Stomach (tissue), 9 donors: ENCODE results near the gene VGLL4. TPM values are rescaled to one million over a fixed set of nuclear protein-coding genes. Genes with fewer than 3 reads are reported as not detected.
A peak's percentile ranks its signal among the peaks of the same experiment; 100 is the strongest.

Source experiments
- DNase-seq, 2 donors: peaks; one replicate each; pipeline versions ENCODE4 v3.0.0 to v3.0.0-alpha.2; 2013 to 2019
- H3K27ac ChIP-seq, 5 donors: fragments of 200-600 bp in 4 of 5; sonication (generic) in 4 of 5; one replicate each; pipeline ENCODE4 v1.5.1; 2013 to 2019; ENCODE audit warnings: mild to moderate bottlenecking in 1 of 5, moderate library complexity in 1 of 5
- H3K27me3 ChIP-seq, 3 donors: fragments of 200-600 bp; sonication (generic); one replicate each; pipeline ENCODE4 v1.5.1; 2017 to 2019; ENCODE audit warnings: mixed run types in 1 of 3
- H3K36me3 ChIP-seq, 4 donors: fragments of 200-600 bp; sonication (generic); 1 replicate in 3 of 4; 2 replicates in 1 of 4; pipeline ENCODE4 v1.5.1; 2016 to 2019
- H3K4me1 ChIP-seq, 4 donors: fragments of 200-600 bp; sonication (generic); one replicate each; pipeline ENCODE4 v1.5.1; 2016 to 2019
- H3K4me3 ChIP-seq, 4 donors: fragments of 200-600 bp; sonication (generic) in 3 of 4; one replicate each; pipeline ENCODE4 v1.5.1; 2016 to 2019; ENCODE audit warnings: mild to moderate bottlenecking in 1 of 4
- H3K9me3 ChIP-seq, 4 donors: fragments of 200-600 bp; sonication (generic); one replicate each; pipeline ENCODE4 v1.5.1; 2016 to 2019
- CTCF ChIP-seq, 7 experiments: fragments of 450-650 bp in 4 of 7; fragments of 200-600 bp in 3 of 7; sonication (generic) in 3 of 7; IDR thresholded peaks; one replicate each; pipeline ENCODE4 v1.5.1; 2016 to 2019; ENCODE audit warnings: antibody characterized with exemption in 7 of 7, control low read depth in 2 of 7, mild to moderate bottlenecking in 1 of 7
- EP300 ChIP-seq: sonication (generic); formaldehyde crosslinking; IDR thresholded peaks from one replicate; pipeline ENCODE4 v1.6.1; 2017; ENCODE audit warnings: antibody characterized with exemption
- POLR2A ChIP-seq, 4 donors: fragments of 450-650 bp; IDR thresholded peaks; one replicate each; pipeline ENCODE4 v1.6.1; 2016; ENCODE audit warnings: antibody characterized with exemption in 4 of 4, control low read depth in 2 of 4, mild to moderate bottlenecking in 1 of 4, moderate library complexity in 1 of 4
- POLR2AphosphoS5 ChIP-seq, 3 donors: sonication (generic); formaldehyde crosslinking; IDR thresholded peaks; one replicate each; pipeline ENCODE4 v1.6.1; 2016; ENCODE audit warnings: antibody characterized with exemption in 3 of 3
- WGBS, 5 donors: extraction: QIAGEN DNeasy Blood & Tissue Kit in 3 of 5; methylation state at CpG; one replicate each; pipeline versions ENCODE4 v1.1.5 to v1.1.7; 2013 to 2018; 5-methylcytosine and 5-hydroxymethylcytosine counted together
- intact Hi-C: fragments of 100-400 bp; cut with DNase I; formaldehyde crosslinking; loops from one replicate; pipeline ENCODE4 v1.15.1; 2023; ENCODE audit warnings: low total_unique reads
- polyA plus RNA-seq, 3 donors: library from polyadenylated mRNA; stranded (reverse); fragments of 200-250 nt; gene quantifications; one replicate each; pipeline ENCODE4 v1.2.3, GENCODE V29; 2013
- total RNA-seq, 5 donors: library from RNA; depleted of rRNA; stranded (reverse); fragments of >200 nt; gene quantifications; one replicate each; pipeline versions ENCODE4 v1.1.0 to v1.2.3, GENCODE V29; 2014 to 2016
- donor health status: healthy with polysubstance abuse.
- donor health status: Bipolar disorder and iron deficiency.
- donor health status: healthy.

VGLL4 gene
- total and polyA plus RNA-seq, 8 donors, result 15.2 to 147 (median 43.3) TPM

DNA sequence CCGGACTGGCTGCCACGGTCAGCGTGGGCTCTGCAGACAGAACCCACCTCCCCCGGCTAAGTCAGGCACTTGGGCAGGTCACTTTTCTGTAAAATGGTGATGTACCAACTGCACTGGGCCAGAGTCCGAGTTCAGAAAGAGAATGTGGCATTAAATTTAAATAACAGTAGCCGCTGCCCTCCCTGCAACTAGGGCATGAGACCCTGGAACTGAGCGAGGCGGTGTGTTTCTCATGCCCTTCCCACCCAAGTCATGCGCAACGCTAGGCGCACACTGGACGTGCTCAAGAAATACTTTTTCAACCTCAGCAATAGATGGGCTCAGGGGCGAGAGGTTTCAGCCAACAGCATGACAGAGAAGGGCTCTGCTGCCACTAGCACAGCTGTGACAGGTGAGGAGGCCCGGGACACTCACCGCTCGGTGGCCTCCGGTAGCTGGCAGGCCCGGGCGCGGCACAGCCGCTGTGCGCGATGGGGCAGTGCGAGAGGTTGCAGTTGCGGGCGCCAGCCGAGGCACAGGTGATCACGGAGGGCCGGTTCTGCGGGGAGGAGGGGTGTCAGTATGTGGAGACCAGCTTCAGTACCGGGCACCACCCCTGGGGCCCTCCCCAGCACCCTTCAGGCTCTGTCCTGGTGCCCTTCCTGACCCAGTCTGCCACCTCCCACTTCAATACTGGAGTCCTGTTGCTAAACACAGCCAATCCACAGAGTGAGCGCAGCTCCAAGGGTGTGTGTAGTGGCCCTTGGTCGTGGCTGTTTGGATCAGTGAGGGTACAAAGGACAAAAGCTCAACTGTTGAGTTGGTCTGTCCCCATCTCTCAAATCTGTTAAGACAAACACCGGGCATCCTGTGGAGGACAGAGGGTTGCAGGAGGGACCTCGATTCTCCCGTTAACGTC is 84.5 kb downstream of the VGLL4 start:
- Histone ChIP-seq H3K4me3 (no peak overlapping the region), H3K36me3 (peaks cover 26 to 86% (median 60%) of the 10 kb centered on the region in 4 donors), H3K4me1 (peaks cover 38 to 92% (median 69%) of the 10 kb centered on the region in 4 donors), H3K27me3 (no peaks in the 10 kb centered on the region), H3K9me3 (no peaks in the 10 kb centered on the region), H3K27ac (peak overlapping the region in 4 of 5 donors; percentile 4 to 56 (median 46))
- WGBS, 5 donors, result 84 to 87% (median 85%) methylated on average over 33 to 37 of the region's 37 CpGs
- no peak for DNase-seq
- intact Hi-C loops, result no loop called here
- no peak for TF ChIP-seq EP300
- TF ChIP-seq POLR2A (IDR thresholded peaks at IDR 0.05), result no peak
- TF ChIP-seq POLR2AphosphoS5 (IDR thresholded peaks at IDR 0.05), result no peak

DNA sequence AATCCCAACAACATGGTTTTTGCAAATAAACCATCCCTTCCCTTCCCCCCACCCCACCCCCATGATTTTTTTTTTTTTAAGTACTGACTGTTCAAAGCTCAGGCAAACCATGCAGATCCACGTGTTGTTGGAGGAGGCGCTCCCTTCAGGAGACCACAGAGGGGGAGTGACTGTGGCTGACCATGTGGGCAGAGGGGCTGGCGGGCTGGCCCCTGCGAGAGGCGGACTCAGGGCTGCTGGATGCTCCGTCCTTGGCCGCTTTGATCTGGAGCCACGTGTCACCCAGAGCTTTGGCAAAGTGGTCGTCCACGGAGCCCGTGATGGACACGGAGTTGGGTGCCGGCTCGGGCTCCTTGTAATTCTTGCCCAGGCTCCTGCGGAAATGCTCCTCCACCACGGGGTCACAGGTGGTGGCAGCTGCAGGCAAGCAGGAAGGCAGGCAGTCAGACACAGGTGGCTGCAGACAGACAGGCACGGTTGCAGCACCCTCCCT is 85.3 kb downstream of the VGLL4 start:
- H3K9me3 ChIP-seq, result no peaks in the 10 kb centered on the region
- WGBS, 5 donors, result 67 to 74% (median 72%) methylated on average over 13 to 17 of the region's 17 CpGs
- H3K36me3 ChIP-seq, result peaks cover 19 to 85% (median 53%) of the 10 kb centered on the region in 4 donors
- no peaks in the 10 kb centered on the region for H3K27me3 ChIP-seq
- no peak overlapping the region for H3K4me3 ChIP-seq
- peak overlapping the region; percentile 4 to 63 (median 55) for H3K27ac ChIP-seq
- H3K4me1 ChIP-seq, result peaks cover 45 to 96% (median 76%) of the 10 kb centered on the region in 4 donors
- DNase-seq, result no peak
- TF ChIP-seq POLR2AphosphoS5 (IDR thresholded peaks at IDR 0.05), result no peak
- no peak for TF ChIP-seq EP300
- no peak for TF ChIP-seq POLR2A (IDR thresholded peaks at IDR 0.05)
- no peak for TF ChIP-seq CTCF (IDR thresholded peaks at IDR 0.05)
- intact Hi-C loops, result no loop called here

GRCh38 chr3:11558002-11558401 is 85.7 kb downstream of the VGLL4 start:
- WGBS, 5 donors, result 41 to 52% (median 48%) methylated on average over 13 of the region's 13 CpGs
- TF ChIP-seq POLR2A (IDR thresholded peaks at IDR 0.05), result no peak
- TF ChIP-seq POLR2AphosphoS5 (IDR thresholded peaks at IDR 0.05), result no peak
- TF ChIP-seq EP300, result no peak
- no peak for TF ChIP-seq CTCF (IDR thresholded peaks at IDR 0.05)
- Histone ChIP-seq H3K36me3 (peaks cover 18 to 81% (median 49%) of the 10 kb centered on the region in 4 donors), H3K4me3 (no peak overlapping the region), H3K4me1 (peaks cover 49 to 98% (median 80%) of the 10 kb centered on the region in 4 donors), H3K27ac (peak overlapping the region in 4 of 5 donors; percentile 4 to 63 (median 56)), H3K27me3 (no peaks in the 10 kb centered on the region), H3K9me3 (no peaks in the 10 kb centered on the region)
- intact Hi-C loops, result no loop called here
- peak in 1 of 2 donors; percentile 44 for DNase-seq

DNA sequence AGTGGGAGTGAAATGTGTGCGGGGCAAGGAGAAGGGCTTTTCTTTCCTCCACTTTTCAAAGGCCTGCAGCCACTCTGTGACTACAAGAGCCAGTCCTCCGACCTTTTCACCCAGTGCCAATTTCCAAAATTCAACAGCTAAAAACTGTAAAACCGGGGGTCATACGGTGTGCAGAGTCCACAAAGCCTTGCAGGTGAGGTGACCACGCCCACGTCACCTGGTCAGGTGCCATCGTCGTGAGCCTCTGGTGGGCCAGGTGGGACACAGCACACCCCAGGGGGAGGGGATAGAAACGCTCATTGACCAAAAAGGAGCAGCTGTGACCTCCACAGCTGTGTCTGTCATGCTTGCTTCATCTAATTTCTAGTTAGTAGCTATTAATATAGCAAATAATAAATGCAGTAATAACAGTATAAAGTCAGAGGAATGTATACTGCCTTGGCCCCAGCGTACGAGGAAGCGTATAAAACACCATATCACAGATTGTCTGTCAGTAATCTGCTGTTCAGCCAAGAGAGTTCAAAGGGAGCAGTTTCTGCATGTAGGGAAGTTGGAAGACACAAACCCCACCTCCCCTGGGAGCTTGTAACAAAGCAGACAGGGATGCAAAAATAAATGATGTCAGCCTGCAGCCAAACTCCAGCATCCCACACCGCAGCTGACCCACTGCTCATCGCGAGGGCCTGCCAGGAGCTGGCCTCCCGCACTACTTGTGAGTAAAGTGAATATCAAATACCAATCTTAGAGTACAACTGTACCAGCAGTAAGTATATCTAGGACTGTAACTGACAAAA is 86.7 kb downstream of the VGLL4 start:
- 46 to 60% (median 57%) methylated on average over 16 of the region's 16 CpGs for WGBS, 5 donors
- H3K9me3 ChIP-seq, result no peaks in the 10 kb centered on the region
- no peaks in the 10 kb centered on the region for H3K27me3 ChIP-seq
- peaks cover 12 to 72% (median 40%) of the 10 kb centered on the region in 4 donors for H3K36me3 ChIP-seq
- H3K4me1 ChIP-seq, result peaks cover 53 to 98% (median 79%) of the 10 kb centered on the region in 4 donors
- H3K27ac ChIP-seq, result peak overlapping the region in 3 of 5 donors; percentile 55 to 63 (median 56)
- peak in 1 of 2 donors; percentile 89 for DNase-seq
- TF ChIP-seq POLR2A (IDR thresholded peaks at IDR 0.05) (no peak), EP300 (no peak), CTCF (IDR thresholded peaks at IDR 0.05) (no peak), POLR2AphosphoS5 (IDR thresholded peaks at IDR 0.05) (no peak)
- intact Hi-C loops, result no loop called here
- H3K4me3 ChIP-seq, result no peak overlapping the region
